H9 (cell line): ENCODE data around the gene NAT16. TPM values are rescaled to one million over a fixed set of nuclear protein-coding genes. Genes with fewer than 3 reads are reported as not detected.
A peak's percentile ranks its signal among the peaks of the same experiment; 100 is the strongest.
"Not testable (repeated sequence)": the region's sequence is repeated elsewhere in the genome, so short reads cannot be mapped to it uniquely, and the experiment has no call there.

Experiments used
- DNase-seq: peaks from one replicate; pipeline ENCODE4 v3.0.0-alpha.2; 2017
- H2AFZ ChIP-seq: one replicate; pipeline ENCODE4 v1.6.1; 2013; ENCODE audit warnings: mild to moderate bottlenecking, low read length, control low read depth, moderate library complexity
- H2AK5ac ChIP-seq: 2 replicates; pipeline ENCODE4 v1.6.1; 2013; ENCODE audit warnings: low read length, control low read depth, mixed read lengths; ENCODE audit not compliant: insufficient read length
- H2BK120ac ChIP-seq: one replicate; pipeline ENCODE4 v1.6.1; 2013; ENCODE audit warnings: low read depth, mild to moderate bottlenecking, low read length, control low read depth, inconsistent platforms; ENCODE audit not compliant: poor library complexity, severe bottlenecking
- H2BK12ac ChIP-seq: 2 replicates; pipeline ENCODE4 v1.6.1; 2013; ENCODE audit warnings: low read length, control low read depth, mixed read lengths, low read depth; ENCODE audit not compliant: insufficient read length
- H2BK15ac ChIP-seq: 2 replicates; pipeline ENCODE4 v1.6.1; 2013; ENCODE audit warnings: low read depth, low read length, control low read depth
- H2BK20ac ChIP-seq: one replicate; pipeline ENCODE4 v1.6.1; 2013; ENCODE audit warnings: low read depth, mild to moderate bottlenecking, low read length, control low read depth, inconsistent platforms; ENCODE audit not compliant: poor library complexity, severe bottlenecking
- H2BK5ac ChIP-seq: 2 replicates; pipeline ENCODE4 v1.6.1; 2013; ENCODE audit warnings: low read length, control low read depth, mixed read lengths; ENCODE audit not compliant: insufficient read length
- H3K14ac ChIP-seq: 2 replicates; pipeline ENCODE4 v1.6.1; 2013; ENCODE audit warnings: low read length, control low read depth; ENCODE audit not compliant: insufficient read depth
- H3K18ac ChIP-seq: 2 replicates; pipeline ENCODE4 v1.6.1; 2013; ENCODE audit warnings: low read depth, mild to moderate bottlenecking, mixed read lengths, low read length, control low read depth; ENCODE audit not compliant: insufficient read length
- H3K23ac ChIP-seq: 2 replicates; pipeline ENCODE4 v1.6.1; 2013; ENCODE audit warnings: low read length, control low read depth, mixed read lengths, low read depth; ENCODE audit not compliant: insufficient read length
- H3K23me2 ChIP-seq: 2 replicates; pipeline ENCODE4 v1.6.1; 2013; ENCODE audit warnings: low read depth, mild to moderate bottlenecking, mixed read lengths, low read length, control low read depth; ENCODE audit not compliant: insufficient read length, poor library complexity, severe bottlenecking
- H3K27ac ChIP-seq: 2 replicates; pipeline ENCODE4 v1.5.1; 2013; ENCODE audit warnings: low read length, control low read depth, mixed read lengths, low read depth; ENCODE audit not compliant: insufficient read length
- H3K27me3 ChIP-seq: 2 replicates; pipeline ENCODE4 v1.6.1; 2013; ENCODE audit warnings: low read length, control low read depth, inconsistent platforms; ENCODE audit not compliant: insufficient read depth
- H3K4ac ChIP-seq: 2 replicates; pipeline ENCODE4 v1.6.1; 2013; ENCODE audit warnings: low read depth, mild to moderate bottlenecking, control low read depth, inconsistent platforms, low read length, moderate library complexity
- H3K4me1 ChIP-seq: 2 replicates; pipeline ENCODE4 v1.6.1; 2013; ENCODE audit warnings: low read length, control low read depth, inconsistent platforms; ENCODE audit not compliant: insufficient read depth
- H3K4me2 ChIP-seq: 2 replicates; pipeline ENCODE4 v1.6.1; 2013; ENCODE audit warnings: low read length, control low read depth, mixed read lengths; ENCODE audit not compliant: insufficient read length, insufficient read depth
- H3K56ac ChIP-seq: 2 replicates; pipeline ENCODE4 v1.6.1; 2013; ENCODE audit warnings: low read depth, mild to moderate bottlenecking, mixed read lengths, low read length, control low read depth; ENCODE audit not compliant: insufficient read length
- H3K79me1 ChIP-seq: 2 replicates; pipeline ENCODE4 v1.6.1; 2013; ENCODE audit warnings: low read depth, mild to moderate bottlenecking, moderate library complexity, low read length, control low read depth, inconsistent platforms; ENCODE audit not compliant: insufficient read depth, poor library complexity, severe bottlenecking
- H3K79me2 ChIP-seq: 2 replicates; pipeline ENCODE4 v1.6.1; 2013; ENCODE audit warnings: low read length, control low read depth, inconsistent platforms; ENCODE audit not compliant: insufficient read depth
- H3K9ac ChIP-seq: 2 replicates; pipeline ENCODE4 v1.6.1; 2013; ENCODE audit warnings: low read length, control low read depth, mixed read lengths; ENCODE audit not compliant: insufficient read length; ENCODE audit errors: extremely low read depth
- H3K9me3 ChIP-seq: one replicate; pipeline ENCODE4 v1.6.1; 2013; ENCODE audit warnings: low read depth, low read length, inconsistent platforms; ENCODE audit not compliant: control insufficient read depth
- H3T11ph ChIP-seq: one replicate; pipeline ENCODE4 v1.6.1; 2013; ENCODE audit warnings: mild to moderate bottlenecking, low read length, control low read depth, inconsistent platforms
- H4K20me1 ChIP-seq: one replicate; pipeline ENCODE4 v1.6.1; 2013; ENCODE audit not compliant: control insufficient read depth, insufficient read length, insufficient read depth
- H4K5ac ChIP-seq: 2 replicates; pipeline ENCODE4 v1.6.1; 2013; ENCODE audit warnings: low read depth, mild to moderate bottlenecking, mixed read lengths, low read length, control low read depth; ENCODE audit not compliant: insufficient read length
- H4K8ac ChIP-seq: replicated peaks from 2 replicates; pipeline ENCODE4 v1.6.1; 2013; ENCODE audit warnings: low read length, control low read depth, mixed read lengths, low read depth; ENCODE audit not compliant: insufficient read length
- H4K91ac ChIP-seq: 2 replicates; pipeline ENCODE4 v1.6.1; 2013; ENCODE audit warnings: low read depth, mild to moderate bottlenecking, moderate library complexity, mixed read lengths, low read length, control low read depth; ENCODE audit not compliant: insufficient read length
- H3K27ac Mint-ChIP-seq, 3 experiments: 2 replicates in 2 of 3; 3 replicates in 1 of 3; pipeline ENCODE4 v1.8.0; 2020 to 2021; ENCODE audit warnings: mixed read lengths in 3 of 3, mild to moderate bottlenecking in 1 of 3, moderate library complexity in 1 of 3
- H3K27me3 Mint-ChIP-seq: 2 replicates; pipeline ENCODE4 v1.8.0; 2021; ENCODE audit warnings: low read depth, mild to moderate bottlenecking, moderate library complexity, mixed read lengths
- H3K36me3 Mint-ChIP-seq, 3 experiments: 2 replicates in 2 of 3; 3 replicates in 1 of 3; pipeline ENCODE4 v1.8.0; 2020 to 2021; ENCODE audit warnings: low read depth in 3 of 3, mixed read lengths in 3 of 3; ENCODE audit not compliant: insufficient read depth in 1 of 3
- H3K4me1 Mint-ChIP-seq, 2 experiments: 2 replicates each; pipeline ENCODE4 v1.8.0; 2020; ENCODE audit warnings: mixed read lengths in 2 of 2
- H3K4me3 Mint-ChIP-seq, 2 experiments: 2 replicates in 1 of 2; 3 replicates in 1 of 2; pipeline ENCODE4 v1.8.0; 2020 to 2021; ENCODE audit warnings: mild to moderate bottlenecking in 2 of 2, mixed read lengths in 2 of 2, moderate library complexity in 1 of 2
- H3K9me3 Mint-ChIP-seq, 2 experiments: 2 replicates in 1 of 2; 3 replicates in 1 of 2; pipeline ENCODE4 v1.8.0; 2020; ENCODE audit warnings: mild to moderate bottlenecking in 2 of 2, mixed read lengths in 2 of 2, moderate library complexity in 1 of 2
- CTCF ChIP-seq: fragments of 200-600 bp; sonication (generic); conservative IDR thresholded peaks from 3 replicates; pipeline ENCODE4 v1.8.0; 2021; ENCODE audit warnings: antibody characterized with exemption, mild to moderate bottlenecking
- WGBS: extraction: QIAGEN DNeasy Blood & Tissue Kit; methylation state at CpG from one replicate; pipeline ENCODE4 v1.1.7; 2013; ENCODE audit warnings: missing lambda C conversion rate, low lambda C conversion rate, mixed read lengths; ENCODE audit not compliant: insufficient read length; ENCODE audit errors: extremely low coverage; 5-methylcytosine and 5-hydroxymethylcytosine counted together
- total RNA-seq: library from RNA; stranded (reverse); gene quantifications from 2 replicates; pipeline ENCODE4 v1.2.1, GENCODE V29; 2021

NAT16 gene
- total RNA-seq, 1 experiment from 2014 or later, result 0.50 TPM

- DNase-seq, result no peak
- Histone ChIP-seq H3K79me1 (no peaks in the 10 kb centered on the region), H4K20me1 (no peaks in the 10 kb centered on the region), H3K14ac (no peak overlapping the region), H3K56ac (no peak overlapping the region), H2BK15ac (no peak overlapping the region), H3K4ac (no peak overlapping the region), H2BK5ac (no peak overlapping the region), H2BK12ac (no peak overlapping the region), H2AFZ (no peak overlapping the region), H3K4me2 (no peak overlapping the region), H4K5ac (no peak overlapping the region), H3K27ac (no peak overlapping the region), H3K23me2 (peaks cover 3% of the 10 kb centered on the region), H4K8ac (no peak overlapping the region), H3K23ac (no peak overlapping the region), H3K27me3 (no peaks in the 10 kb centered on the region), H4K91ac (no peak overlapping the region), H3K9ac (no peak overlapping the region), H3K4me1 (no peaks in the 10 kb centered on the region), H2BK20ac (no peak overlapping the region), H2BK120ac (no peak overlapping the region), H3K18ac (no peak overlapping the region), H3T11ph (no peak overlapping the region), H3K79me2 (no peaks in the 10 kb centered on the region), H3K9me3 (no peaks in the 10 kb centered on the region), H2AK5ac (no peak overlapping the region)
- Mint-ChIP-seq H3K4me1 (peaks cover 28 to 36% of the 10 kb centered on the region in 2 experiments), H3K27me3 (no peaks in the 10 kb centered on the region; the same call in 1 of the 2 replicates), H3K27ac (peak overlapping the region; percentile 3 to 86 (median 10); a peak in 4 of 7 replicates), H3K9me3 (no peaks in the 10 kb centered on the region), H3K4me3 (0 out of 5 replicates have a peak overlapping the region, but pooled peaks of 1 of the 2 experiments have one; percentile 2), H3K36me3 (peaks cover 0 to 32% (median 0%) of the 10 kb centered on the region in 3 experiments; a peak in 2 of 7 replicates)
- no peak for TF ChIP-seq CTCF
- no CpG with 5 or more reads among the region's 15 CpGs for WGBS
These were observed 46.3 kb downstream of the NAT16 start for GRCh38 chr7:101133621-101134398.

GRCh38 chr7:101132626-101133600 lies 47.2 kb downstream of the NAT16 start:
- H3K14ac ChIP-seq, H3K27ac Mint-ChIP-seq, H3K9me3 Mint-ChIP-seq, H3T11ph ChIP-seq, H3K27ac ChIP-seq, H2BK12ac ChIP-seq, H3K4me3 Mint-ChIP-seq, DNase-seq, H2AFZ ChIP-seq, H3K23ac ChIP-seq, H3K4ac ChIP-seq, H2BK120ac ChIP-seq, H3K18ac ChIP-seq, H3K56ac ChIP-seq, H4K91ac ChIP-seq, H3K4me1 ChIP-seq, H3K27me3 Mint-ChIP-seq, H2BK15ac ChIP-seq, H3K23me2 ChIP-seq, H3K79me2 ChIP-seq, H3K9me3 ChIP-seq, H4K5ac ChIP-seq, H2BK20ac ChIP-seq, H3K9ac ChIP-seq, H4K8ac ChIP-seq, H2AK5ac ChIP-seq, H3K27me3 ChIP-seq, H4K20me1 ChIP-seq, H2BK5ac ChIP-seq, H3K4me2 ChIP-seq, H3K79me1 ChIP-seq: not testable (repeated sequence)
- H3K4me1 Mint-ChIP-seq, result peaks cover 26 to 36% of the 10 kb centered on the region in 2 experiments
- H3K36me3 Mint-ChIP-seq, result peaks cover 0 to 32% (median 0%) of the 10 kb centered on the region in 3 experiments; a peak in 2 of 7 replicates
- WGBS, result no CpG with 5 or more reads among the region's 18 CpGs
